ENCODE results near the gene ADGRG3.

DNA sequence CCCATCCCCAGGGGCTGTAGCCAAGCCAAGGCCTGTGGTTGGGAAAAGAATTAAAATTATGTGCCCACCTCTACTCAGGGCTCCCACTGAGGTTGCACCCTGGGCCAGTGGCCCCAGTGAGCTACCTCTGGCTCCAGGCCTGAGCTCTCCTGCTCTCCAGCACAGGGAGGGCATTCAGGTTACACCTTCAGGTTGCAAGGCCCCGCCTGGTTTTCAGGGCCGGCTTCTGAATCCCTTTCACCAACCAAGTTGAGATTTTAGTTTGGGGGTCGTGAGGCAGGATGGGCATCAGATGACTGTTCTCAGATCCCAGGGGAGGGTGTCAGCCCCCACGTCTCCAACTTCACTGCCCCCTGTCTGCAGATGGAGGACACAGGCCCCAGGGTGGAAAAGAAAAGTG, 59.5 kb downstream of the ADGRG3 start:
- TF ChIP-seq, protein P1, sequence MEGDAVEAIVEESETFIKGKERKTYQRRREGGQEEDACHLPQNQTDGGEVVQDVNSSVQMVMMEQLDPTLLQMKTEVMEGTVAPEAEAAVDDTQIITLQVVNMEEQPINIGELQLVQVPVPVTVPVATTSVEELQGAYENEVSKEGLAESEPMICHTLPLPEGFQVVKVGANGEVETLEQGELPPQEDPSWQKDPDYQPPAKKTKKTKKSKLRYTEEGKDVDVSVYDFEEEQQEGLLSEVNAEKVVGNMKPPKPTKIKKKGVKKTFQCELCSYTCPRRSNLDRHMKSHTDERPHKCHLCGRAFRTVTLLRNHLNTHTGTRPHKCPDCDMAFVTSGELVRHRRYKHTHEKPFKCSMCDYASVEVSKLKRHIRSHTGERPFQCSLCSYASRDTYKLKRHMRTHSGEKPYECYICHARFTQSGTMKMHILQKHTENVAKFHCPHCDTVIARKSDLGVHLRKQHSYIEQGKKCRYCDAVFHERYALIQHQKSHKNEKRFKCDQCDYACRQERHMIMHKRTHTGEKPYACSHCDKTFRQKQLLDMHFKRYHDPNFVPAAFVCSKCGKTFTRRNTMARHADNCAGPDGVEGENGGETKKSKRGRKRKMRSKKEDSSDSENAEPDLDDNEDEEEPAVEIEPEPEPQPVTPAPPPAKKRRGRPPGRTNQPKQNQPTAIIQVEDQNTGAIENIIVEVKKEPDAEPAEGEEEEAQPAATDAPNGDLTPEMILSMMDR (IDR thresholded peaks at IDR 0.05 in 2 of 3, conservative IDR thresholded peaks at IDR 0.05 in 1 of 3; ENCODE audit: borderline replicate concordance in 1 of 3, insufficient read depth in 1 of 3, low read depth in 2 of 3, low read length in 2 of 3) = peak in 2 of 3 experiments; percentile 32 to 37; a peak in 3 of 6 replicates
- TF ChIP-seq JUND (IDR thresholded peaks at IDR 0.05) = no peak

All from HCT116 (cell line).